SK-N-SH treated with all-trans-retinoic acid at 6 μM for 48 hours (cell line): ENCODE results near the gene PTPN18.

Experiments
- ATAC-seq: fragments of 200-7000 bp; cut with Tn5 transposase; 3 replicates; pipeline ENCODE4 v1.9.1; 2020; ENCODE audit warnings: mild to moderate bottlenecking, moderate library complexity
- ARNTL ChIP-seq: fragments of 450-650 bp; formaldehyde crosslinking; IDR thresholded peaks from 2 replicates; pipeline ENCODE4 v1.5.0; 2020; ENCODE audit warnings: low read depth, mild to moderate bottlenecking, moderate library complexity, borderline replicate concordance
- BACH2 ChIP-seq: fragments of 250-450 bp; sonication (Bioruptor Pico); IDR thresholded peaks from 2 replicates; pipeline ENCODE4 v1.9.0; 2021; ENCODE audit warnings: mild to moderate bottlenecking, borderline replicate concordance
- ESRRG ChIP-seq: fragments of 250-450 bp; sonication (Bioruptor Pico); IDR thresholded peaks from 2 replicates; pipeline ENCODE4 v1.6.1; 2021; ENCODE audit warnings: mild to moderate bottlenecking
- GLIS3 ChIP-seq: fragments of 250-450 bp; sonication (Bioruptor Pico); IDR thresholded peaks from 2 replicates; pipeline ENCODE4 v1.5.0; 2020; ENCODE audit warnings: mild to moderate bottlenecking, moderate library complexity
- ISL1 ChIP-seq: fragments of 250-450 bp; sonication (Bioruptor Pico); IDR thresholded peaks from 2 replicates; pipeline ENCODE4 v2.1.2; 2022; ENCODE audit warnings: mild to moderate bottlenecking, moderate library complexity
- PPARA ChIP-seq: fragments of 250-450 bp; sonication (Bioruptor Pico); IDR thresholded peaks from 2 replicates; pipeline ENCODE4 v1.5.0; 2020; ENCODE audit warnings: mild to moderate bottlenecking, borderline replicate concordance
- RARB ChIP-seq: fragments of 250-450 bp; sonication (Bioruptor Pico); IDR thresholded peaks from 2 replicates; pipeline ENCODE4 v1.8.0; 2021; ENCODE audit warnings: mild to moderate bottlenecking, moderate library complexity
- SNAI2 ChIP-seq: fragments of 250-450 bp; sonication (Bioruptor Pico); IDR thresholded peaks from 2 replicates; pipeline ENCODE4 v1.5.0; 2020; ENCODE audit warnings: mild to moderate bottlenecking, moderate library complexity
- TOX ChIP-seq: fragments of 250-450 bp; sonication (Bioruptor Pico); IDR thresholded peaks from 2 replicates; pipeline ENCODE4 v1.8.0; 2021; ENCODE audit warnings: mild to moderate bottlenecking, moderate library complexity, borderline replicate concordance
- TSHZ2 ChIP-seq: fragments of 250-450 bp; sonication (Bioruptor Pico); IDR thresholded peaks from 2 replicates; pipeline ENCODE4 v1.5.0; 2020; ENCODE audit warnings: mild to moderate bottlenecking, moderate library complexity
- ZC3H10 ChIP-seq: fragments of 250-450 bp; sonication (Bioruptor Pico); IDR thresholded peaks from 2 replicates; pipeline ENCODE4 v1.5.1; 2021; ENCODE audit warnings: mild to moderate bottlenecking, moderate library complexity
- ZFP3 ChIP-seq: fragments of 250-450 bp; sonication (Bioruptor Pico); IDR thresholded peaks from 2 replicates; pipeline ENCODE4 v1.5.0; 2020; ENCODE audit warnings: mild to moderate bottlenecking, moderate library complexity
- ZNF565 ChIP-seq: fragments of 450-650 bp; formaldehyde crosslinking; conservative IDR thresholded peaks from 2 replicates; pipeline ENCODE4 v1.5.0; 2020; ENCODE audit warnings: low read depth, mild to moderate bottlenecking, moderate library complexity
- ZNF8 ChIP-seq: fragments of 450-650 bp; formaldehyde crosslinking; IDR thresholded peaks from 2 replicates; pipeline ENCODE4 v1.5.0; 2020; ENCODE audit warnings: mild to moderate bottlenecking, moderate library complexity
- TF ChIP-seq, protein P1 (sequence below): fragments of 250-450 bp; sonication (Bioruptor Pico); IDR thresholded peaks from 2 replicates; pipeline ENCODE4 v1.8.0; 2020; ENCODE audit warnings: mild to moderate bottlenecking, moderate library complexity, borderline replicate concordance
- TF ChIP-seq, protein P2 (sequence below): fragments of 250-450 bp; sonication (Bioruptor Pico); IDR thresholded peaks from 2 replicates; pipeline ENCODE4 v1.5.1; 2021; ENCODE audit warnings: mild to moderate bottlenecking, moderate library complexity
- TF ChIP-seq, protein P3 (sequence below): fragments of 250-450 bp; sonication (Bioruptor Pico); IDR thresholded peaks from 2 replicates; pipeline ENCODE4 v1.8.0; 2021; ENCODE audit warnings: low read depth, mild to moderate bottlenecking, moderate library complexity, borderline replicate concordance
- TF ChIP-seq, protein P4 (sequence below): fragments of 250-450 bp; sonication (Bioruptor Pico); IDR thresholded peaks from 2 replicates; pipeline ENCODE4 v1.5.1; 2020; ENCODE audit warnings: low read depth, mild to moderate bottlenecking, moderate library complexity

PTPN18 gene

GRCh38 chr2:130319536-130319935 lies 36.3 kb upstream of the PTPN18 start (continued):
- TF ChIP-seq, protein P1, sequence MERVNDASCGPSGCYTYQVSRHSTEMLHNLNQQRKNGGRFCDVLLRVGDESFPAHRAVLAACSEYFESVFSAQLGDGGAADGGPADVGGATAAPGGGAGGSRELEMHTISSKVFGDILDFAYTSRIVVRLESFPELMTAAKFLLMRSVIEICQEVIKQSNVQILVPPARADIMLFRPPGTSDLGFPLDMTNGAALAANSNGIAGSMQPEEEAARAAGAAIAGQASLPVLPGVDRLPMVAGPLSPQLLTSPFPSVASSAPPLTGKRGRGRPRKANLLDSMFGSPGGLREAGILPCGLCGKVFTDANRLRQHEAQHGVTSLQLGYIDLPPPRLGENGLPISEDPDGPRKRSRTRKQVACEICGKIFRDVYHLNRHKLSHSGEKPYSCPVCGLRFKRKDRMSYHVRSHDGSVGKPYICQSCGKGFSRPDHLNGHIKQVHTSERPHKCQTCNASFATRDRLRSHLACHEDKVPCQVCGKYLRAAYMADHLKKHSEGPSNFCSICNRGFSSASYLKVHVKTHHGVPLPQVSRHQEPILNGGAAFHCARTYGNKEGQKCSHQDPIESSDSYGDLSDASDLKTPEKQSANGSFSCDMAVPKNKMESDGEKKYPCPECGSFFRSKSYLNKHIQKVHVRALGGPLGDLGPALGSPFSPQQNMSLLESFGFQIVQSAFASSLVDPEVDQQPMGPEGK = no peak
- TF ChIP-seq, protein P2, sequence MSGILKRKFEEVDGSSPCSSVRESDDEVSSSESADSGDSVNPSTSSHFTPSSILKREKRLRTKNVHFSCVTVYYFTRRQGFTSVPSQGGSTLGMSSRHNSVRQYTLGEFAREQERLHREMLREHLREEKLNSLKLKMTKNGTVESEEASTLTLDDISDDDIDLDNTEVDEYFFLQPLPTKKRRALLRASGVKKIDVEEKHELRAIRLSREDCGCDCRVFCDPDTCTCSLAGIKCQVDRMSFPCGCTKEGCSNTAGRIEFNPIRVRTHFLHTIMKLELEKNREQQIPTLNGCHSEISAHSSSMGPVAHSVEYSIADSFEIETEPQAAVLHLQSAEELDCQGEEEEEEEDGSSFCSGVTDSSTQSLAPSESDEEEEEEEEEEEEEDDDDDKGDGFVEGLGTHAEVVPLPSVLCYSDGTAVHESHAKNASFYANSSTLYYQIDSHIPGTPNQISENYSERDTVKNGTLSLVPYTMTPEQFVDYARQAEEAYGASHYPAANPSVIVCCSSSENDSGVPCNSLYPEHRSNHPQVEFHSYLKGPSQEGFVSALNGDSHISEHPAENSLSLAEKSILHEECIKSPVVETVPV (CRISPR knock-in tag) = no peak
- no peak for TF ChIP-seq ISL1 (CRISPR knock-in tag)
- TF ChIP-seq, all 23 proteins: peak for 0

GRCh38 chr2:130327703-130328527 lies 27.9 kb upstream of the PTPN18 start:
- TF ChIP-seq ZC3H10 (CRISPR knock-in tag) = no peak
- no peak for TF ChIP-seq BACH2 (CRISPR knock-in tag)
- no peak for TF ChIP-seq PPARA
- TF ChIP-seq, protein P3, sequence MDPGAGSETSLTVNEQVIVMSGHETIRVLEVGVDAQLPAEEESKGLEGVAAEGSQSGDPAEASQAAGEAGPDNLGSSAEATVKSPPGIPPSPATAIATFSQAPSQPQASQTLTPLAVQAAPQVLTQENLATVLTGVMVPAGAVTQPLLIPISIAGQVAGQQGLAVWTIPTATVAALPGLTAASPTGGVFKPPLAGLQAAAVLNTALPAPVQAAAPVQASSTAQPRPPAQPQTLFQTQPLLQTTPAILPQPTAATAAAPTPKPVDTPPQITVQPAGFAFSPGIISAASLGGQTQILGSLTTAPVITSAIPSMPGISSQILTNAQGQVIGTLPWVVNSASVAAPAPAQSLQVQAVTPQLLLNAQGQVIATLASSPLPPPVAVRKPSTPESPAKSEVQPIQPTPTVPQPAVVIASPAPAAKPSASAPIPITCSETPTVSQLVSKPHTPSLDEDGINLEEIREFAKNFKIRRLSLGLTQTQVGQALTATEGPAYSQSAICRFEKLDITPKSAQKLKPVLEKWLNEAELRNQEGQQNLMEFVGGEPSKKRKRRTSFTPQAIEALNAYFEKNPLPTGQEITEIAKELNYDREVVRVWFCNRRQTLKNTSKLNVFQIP (CRISPR knock-in tag) = no peak
- no peak for TF ChIP-seq ZFP3
- no peak for TF ChIP-seq SNAI2 (CRISPR knock-in tag)
- TF ChIP-seq ZNF565 (CRISPR knock-in tag) = no peak
- no peak for TF ChIP-seq ARNTL
- TF ChIP-seq, protein P2 (CRISPR knock-in tag) = no peak
- TF ChIP-seq, protein P4, sequence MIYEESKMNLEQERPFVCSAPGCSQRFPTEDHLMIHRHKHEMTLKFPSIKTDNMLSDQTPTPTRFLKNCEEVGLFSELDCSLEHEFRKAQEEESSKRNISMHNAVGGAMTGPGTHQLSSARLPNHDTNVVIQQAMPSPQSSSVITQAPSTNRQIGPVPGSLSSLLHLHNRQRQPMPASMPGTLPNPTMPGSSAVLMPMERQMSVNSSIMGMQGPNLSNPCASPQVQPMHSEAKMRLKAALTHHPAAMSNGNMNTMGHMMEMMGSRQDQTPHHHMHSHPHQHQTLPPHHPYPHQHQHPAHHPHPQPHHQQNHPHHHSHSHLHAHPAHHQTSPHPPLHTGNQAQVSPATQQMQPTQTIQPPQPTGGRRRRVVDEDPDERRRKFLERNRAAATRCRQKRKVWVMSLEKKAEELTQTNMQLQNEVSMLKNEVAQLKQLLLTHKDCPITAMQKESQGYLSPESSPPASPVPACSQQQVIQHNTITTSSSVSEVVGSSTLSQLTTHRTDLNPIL (CRISPR knock-in tag) = no peak
- TF ChIP-seq, protein P1 = no peak
- no peak for TF ChIP-seq ISL1 (CRISPR knock-in tag)
- TF ChIP-seq GLIS3 = no peak
- no peak for TF ChIP-seq ESRRG (CRISPR knock-in tag)
- no peak for TF ChIP-seq TSHZ2 (CRISPR knock-in tag)
- no peak for TF ChIP-seq TOX (CRISPR knock-in tag)
- TF ChIP-seq RARB (CRISPR knock-in tag) = no peak
- no peak for TF ChIP-seq ZNF8 (CRISPR knock-in tag)
- peak; percentile 28; the same call in 1 of the 3 replicates for ATAC-seq
